Smooth muscle cell (in vitro differentiated cells): ENCODE data around the gene ARSG. TPM values are rescaled to one million over a fixed set of nuclear protein-coding genes. Genes with fewer than 3 reads are reported as not detected.
"Not testable (repeated sequence)": the region's sequence is repeated elsewhere in the genome, so short reads cannot be mapped to it uniquely, and the experiment has no call there.

Experiments
- DNase-seq: peaks from one replicate; lab custom pipeline; 2025; ENCODE audit not compliant: unreplicated experiment; lab: John Stamatoyannopoulos, UW
- H2AFZ ChIP-seq: fragments of 200-600 bp; sonication (generic); 2 replicates; pipeline ENCODE4 v1.6.0; 2016; ENCODE audit warnings: antibody characterized with exemption, low read depth, mild to moderate bottlenecking
- H3F3A ChIP-seq: fragments of 200-600 bp; sonication (generic); 2 replicates; pipeline ENCODE4 v1.6.0; 2017; ENCODE audit warnings: antibody characterized with exemption, low read depth
- H3K27ac ChIP-seq: fragments of 200-600 bp; sonication (generic); 2 replicates; pipeline ENCODE4 v1.5.1; 2016; ENCODE audit warnings: low read depth, mild to moderate bottlenecking
- H3K27me3 ChIP-seq: fragments of 200-600 bp; sonication (generic); 2 replicates; pipeline ENCODE4 v1.6.1; 2016; ENCODE audit warnings: low read depth, mild to moderate bottlenecking
- H3K36me3 ChIP-seq: fragments of 200-600 bp; sonication (generic); 2 replicates; pipeline ENCODE4 v1.5.1; 2016; ENCODE audit warnings: low read depth
- H3K4me1 ChIP-seq: fragments of 200-600 bp; sonication (generic); 2 replicates; pipeline ENCODE4 v1.5.1; 2016; ENCODE audit warnings: low read depth
- H3K4me2 ChIP-seq: fragments of 200-600 bp; sonication (generic); 2 replicates; pipeline ENCODE4 v1.6.0; 2016; ENCODE audit warnings: mild to moderate bottlenecking
- H3K4me3 ChIP-seq: fragments of 200-600 bp; sonication (generic); 2 replicates; pipeline ENCODE4 v1.5.1; 2016; ENCODE audit warnings: mild to moderate bottlenecking
- H3K79me2 ChIP-seq: fragments of 200-600 bp; sonication (generic); 2 replicates; pipeline ENCODE4 v1.6.0; 2016; ENCODE audit warnings: low read depth, mild to moderate bottlenecking
- H3K9ac ChIP-seq: fragments of 200-600 bp; sonication (generic); 2 replicates; pipeline ENCODE4 v1.6.0; 2016; ENCODE audit warnings: low read depth
- H3K9me3 ChIP-seq: fragments of 200-600 bp; sonication (generic); replicated peaks from 2 replicates; pipeline ENCODE4 v1.5.1; 2016; ENCODE audit warnings: low read depth
- H4K20me1 ChIP-seq: fragments of 200-600 bp; sonication (generic); 2 replicates; pipeline ENCODE4 v1.6.0; 2016; ENCODE audit warnings: low read depth
- WGBS: methylation state at CpG from one replicate; pipeline ENCODE4 v1.1.7; 2016; ENCODE audit warnings: low lambda C conversion rate; 5-methylcytosine and 5-hydroxymethylcytosine counted together
- polyA plus RNA-seq: library from polyadenylated mRNA; unstranded; fragments of >200 nt; fragmentation: Nextera tagmentation; extraction: Ambion mirVana; gene quantifications from 2 replicates; pipeline ENCODE4 v1.2.1, GENCODE V29; 2016
- total RNA-seq: library from RNA; depleted of rRNA; stranded (reverse); fragments of >200 nt; gene quantifications from 2 replicates; pipeline ENCODE4 v1.2.3, GENCODE V29; 2014
- TF ChIP-seq, protein P1 (sequence below): fragments of 200-600 bp; sonication (generic); IDR thresholded peaks from 2 replicates; pipeline ENCODE4 v1.5.1; 2017; ENCODE audit warnings: borderline replicate concordance, mild to moderate bottlenecking, antibody characterized with exemption; ENCODE audit not compliant: insufficient read depth, poor library complexity, severe bottlenecking

Gene ARSG
- total and polyA plus RNA-seq, 2 experiments from 2014 or later: 1.0 to 2.4 TPM

DNA sequence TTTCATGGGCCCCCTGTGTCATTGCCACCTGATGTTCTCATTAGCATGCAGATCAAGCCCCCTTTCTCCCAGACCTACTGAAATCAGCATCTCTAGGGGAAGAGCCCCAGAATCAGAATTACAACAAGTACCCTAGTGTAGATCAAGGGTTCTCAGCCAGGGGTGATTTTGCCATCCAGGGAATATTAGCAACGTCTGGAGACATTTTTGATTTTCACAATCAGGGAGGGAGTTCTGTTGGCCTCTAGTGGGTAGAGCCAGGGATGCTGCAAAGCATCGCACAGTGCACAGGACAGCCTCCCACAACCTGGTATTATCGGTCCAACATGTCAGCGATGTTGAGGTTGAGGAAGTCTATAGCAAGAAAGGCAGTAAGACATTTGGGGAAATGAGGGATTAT, 36.1 kb upstream of the ARSG start:
- Histone ChIP-seq H3K4me2 (no peak overlapping the region), H2AFZ (no peak overlapping the region)
- WGBS: 94% methylated on average over 4 of the region's 4 CpGs

DNA sequence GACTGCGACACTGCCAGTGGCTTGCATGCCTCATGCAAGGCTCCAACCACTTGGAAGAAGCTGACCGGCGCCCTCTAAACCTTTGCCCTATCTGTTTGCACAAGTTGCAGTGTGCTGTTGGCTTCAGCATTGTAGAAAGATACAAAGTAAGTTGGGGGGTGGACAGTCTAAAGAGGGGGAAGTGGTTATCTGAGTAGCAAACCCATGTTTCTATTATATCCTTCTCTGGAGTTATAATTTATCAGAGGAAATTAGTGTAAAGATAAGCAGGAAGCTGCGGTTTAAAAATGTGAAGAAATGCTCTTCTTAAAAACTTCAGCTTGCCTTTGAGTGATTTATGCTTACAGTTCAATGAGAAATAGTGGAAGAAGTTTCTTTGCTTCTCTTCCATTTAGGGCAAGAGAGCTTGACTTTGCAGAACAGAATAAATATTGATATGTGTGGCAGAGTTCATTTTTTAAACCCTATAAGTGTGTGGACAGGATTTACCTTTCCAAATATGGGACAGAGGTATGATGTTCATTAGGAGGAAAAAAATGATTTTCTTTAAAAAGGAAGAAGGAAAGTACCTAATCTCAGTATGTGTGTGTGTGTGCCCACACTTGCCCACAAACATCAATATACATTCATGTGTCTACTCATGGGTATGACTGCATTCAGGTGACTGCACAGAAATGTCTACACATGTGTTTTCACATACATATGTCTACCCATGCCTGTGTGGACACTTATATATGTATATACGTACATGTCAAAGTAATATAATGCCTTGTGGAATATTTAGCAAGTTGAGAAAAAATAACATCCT, 35.4 kb upstream of the ARSG start:
- Histone ChIP-seq H3K9ac (no peak overlapping the region), H3K36me3 (peaks cover 7% of the 10 kb centered on the region), H3K9me3 (no peaks in the 10 kb centered on the region), H3K4me3 (no peak overlapping the region), H3K4me2 (no peak overlapping the region), H4K20me1 (no peaks in the 10 kb centered on the region), H3K4me1 (peaks cover 4% of the 10 kb centered on the region), H2AFZ (no peak overlapping the region), H3F3A (no peaks in the 10 kb centered on the region), H3K79me2 (no peaks in the 10 kb centered on the region), H3K27ac (no peak overlapping the region), H3K27me3 (no peaks in the 10 kb centered on the region)
- TF ChIP-seq, protein P1, sequence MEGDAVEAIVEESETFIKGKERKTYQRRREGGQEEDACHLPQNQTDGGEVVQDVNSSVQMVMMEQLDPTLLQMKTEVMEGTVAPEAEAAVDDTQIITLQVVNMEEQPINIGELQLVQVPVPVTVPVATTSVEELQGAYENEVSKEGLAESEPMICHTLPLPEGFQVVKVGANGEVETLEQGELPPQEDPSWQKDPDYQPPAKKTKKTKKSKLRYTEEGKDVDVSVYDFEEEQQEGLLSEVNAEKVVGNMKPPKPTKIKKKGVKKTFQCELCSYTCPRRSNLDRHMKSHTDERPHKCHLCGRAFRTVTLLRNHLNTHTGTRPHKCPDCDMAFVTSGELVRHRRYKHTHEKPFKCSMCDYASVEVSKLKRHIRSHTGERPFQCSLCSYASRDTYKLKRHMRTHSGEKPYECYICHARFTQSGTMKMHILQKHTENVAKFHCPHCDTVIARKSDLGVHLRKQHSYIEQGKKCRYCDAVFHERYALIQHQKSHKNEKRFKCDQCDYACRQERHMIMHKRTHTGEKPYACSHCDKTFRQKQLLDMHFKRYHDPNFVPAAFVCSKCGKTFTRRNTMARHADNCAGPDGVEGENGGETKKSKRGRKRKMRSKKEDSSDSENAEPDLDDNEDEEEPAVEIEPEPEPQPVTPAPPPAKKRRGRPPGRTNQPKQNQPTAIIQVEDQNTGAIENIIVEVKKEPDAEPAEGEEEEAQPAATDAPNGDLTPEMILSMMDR: no peak
- WGBS: 95% methylated on average over 5 of the region's 5 CpGs
- DNase-seq: no peak

More for the DNA sequence above, 36.1 kb upstream of the ARSG start:
- Histone ChIP-seq H3K9ac (no peak overlapping the region), H3K4me3 (no peak overlapping the region), H3K27me3 (no peaks in the 10 kb centered on the region), H3K79me2 (peaks cover 2% of the 10 kb centered on the region), H4K20me1 (no peaks in the 10 kb centered on the region), H3K4me1 (peaks cover 4% of the 10 kb centered on the region), H3K27ac (no peak overlapping the region), H3K36me3 (peaks cover 7% of the 10 kb centered on the region), H3K9me3 (no peaks in the 10 kb centered on the region), H3F3A (no peaks in the 10 kb centered on the region)
- TF ChIP-seq, protein P1: no peak
- no peak for DNase-seq

DNA sequence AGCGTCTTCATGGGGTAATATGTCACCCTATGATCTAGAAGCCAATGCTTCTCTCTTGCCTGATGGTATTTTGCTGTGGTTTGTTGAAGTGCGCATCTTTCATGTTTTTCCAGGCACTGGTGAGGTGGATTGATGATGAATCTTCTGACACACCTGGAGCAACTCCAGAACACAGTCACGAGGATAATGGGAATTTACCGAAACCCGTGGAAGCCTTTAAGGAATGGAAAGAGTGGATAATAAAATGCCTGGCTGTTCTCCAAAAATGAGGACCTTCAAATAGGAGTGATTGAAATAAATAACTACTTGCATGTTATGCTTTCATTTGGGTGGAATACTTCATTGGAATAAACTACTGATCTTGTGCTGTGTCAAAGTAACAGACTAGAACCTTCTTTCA, 34.6 kb upstream of the ARSG start:
- 93% methylated on average over 5 of the region's 5 CpGs for WGBS
- not testable (repeated sequence) for H4K20me1 ChIP-seq, H3K4me1 ChIP-seq, H2AFZ ChIP-seq, H3K9ac ChIP-seq, H3K27ac ChIP-seq, DNase-seq, H3K36me3 ChIP-seq, H3K4me2 ChIP-seq, H3K79me2 ChIP-seq, H3F3A ChIP-seq, H3K27me3 ChIP-seq, H3K4me3 ChIP-seq, H3K9me3 ChIP-seq

DNA sequence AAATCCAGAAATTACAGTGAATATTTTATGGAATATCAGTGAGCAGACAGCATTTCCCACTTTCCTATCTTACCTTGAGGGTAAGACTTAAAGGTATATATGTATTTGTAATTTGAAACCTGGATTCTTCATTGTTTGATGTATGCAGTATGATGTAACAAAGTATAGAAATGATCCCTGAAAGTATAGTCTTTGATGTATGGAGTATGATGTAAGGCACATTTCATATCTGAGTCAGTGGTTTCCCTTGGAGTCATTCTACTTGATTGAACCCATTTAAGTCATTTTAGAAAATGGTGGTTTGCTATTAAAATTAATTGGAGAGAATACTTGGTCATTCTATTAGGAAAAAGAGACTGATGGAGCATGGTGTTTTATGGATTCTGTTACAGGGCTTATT, 33.4 kb upstream of the ARSG start:
- no peak for DNase-seq
- Histone ChIP-seq H2AFZ (no peak overlapping the region), H3K79me2 (no peaks in the 10 kb centered on the region), H3K27me3 (no peaks in the 10 kb centered on the region), H4K20me1 (no peaks in the 10 kb centered on the region), H3K9ac (no peak overlapping the region), H3F3A (no peaks in the 10 kb centered on the region), H3K4me2 (no peak overlapping the region), H3K4me1 (peaks cover 4% of the 10 kb centered on the region), H3K9me3 (no peaks in the 10 kb centered on the region), H3K4me3 (no peak overlapping the region), H3K27ac (no peak overlapping the region), H3K36me3 (no peaks in the 10 kb centered on the region)
- TF ChIP-seq, protein P1: no peak

DNA sequence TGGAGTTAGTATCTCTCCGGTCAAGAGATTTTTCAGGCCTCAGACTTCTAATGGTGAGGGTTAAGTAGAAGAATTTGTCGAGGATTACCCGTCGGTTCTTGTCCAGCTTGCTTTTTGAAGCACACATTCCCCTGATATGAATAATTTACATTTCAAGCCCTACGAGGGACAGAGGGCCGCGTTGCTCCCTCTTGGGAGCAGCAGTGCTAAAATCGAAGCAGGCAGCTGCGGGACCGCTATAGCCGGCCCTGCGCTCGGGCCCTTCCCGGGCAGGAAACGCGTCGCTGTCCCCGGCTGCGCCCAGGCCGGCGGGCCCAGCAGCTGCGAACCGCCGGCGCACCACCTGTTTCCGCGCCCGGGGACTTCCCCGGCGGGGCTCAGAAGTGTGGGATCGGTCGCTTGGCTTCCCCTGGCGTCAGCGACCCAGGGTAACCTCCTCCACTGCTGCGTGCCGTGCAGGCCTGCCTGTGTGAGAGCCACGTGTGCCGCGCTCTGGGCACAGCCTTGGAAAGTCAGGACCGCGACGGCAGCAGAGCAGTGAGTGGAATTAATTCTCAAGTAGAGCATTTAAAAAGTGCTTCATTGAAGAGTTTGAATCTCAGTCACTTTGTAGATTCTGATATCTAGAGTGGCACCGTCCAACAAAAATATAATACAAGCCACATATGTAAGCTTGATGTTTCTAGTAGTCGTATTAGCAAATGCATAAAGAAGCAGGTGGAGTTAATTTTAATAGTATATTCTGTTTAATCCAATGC, 32.2 kb upstream of the ARSG start:
- 10% methylated on average over 38 of the region's 44 CpGs for WGBS

DNA sequence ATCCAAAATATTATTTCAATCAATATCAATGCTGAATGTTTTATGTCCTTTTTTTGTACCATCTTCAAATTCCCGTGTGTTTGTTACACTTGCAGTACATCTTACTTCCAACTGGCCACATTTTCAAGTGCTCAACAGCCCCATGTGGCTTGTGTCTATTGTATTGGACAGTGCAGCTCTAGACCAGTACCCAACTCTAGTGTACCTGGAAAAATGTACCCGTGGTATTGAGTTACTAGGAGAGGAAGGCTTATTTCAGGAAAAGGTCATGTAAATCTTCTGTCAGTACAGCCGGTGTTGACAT, 31.7 kb upstream of the ARSG start:
- not testable (repeated sequence) for H3F3A ChIP-seq, H3K27me3 ChIP-seq, H3K4me1 ChIP-seq, H3K9ac ChIP-seq, H3K9me3 ChIP-seq, H4K20me1 ChIP-seq, H3K79me2 ChIP-seq, H3K4me3 ChIP-seq, H3K36me3 ChIP-seq, H3K27ac ChIP-seq, DNase-seq, H2AFZ ChIP-seq
- WGBS: 90% methylated on average over 3 of the region's 3 CpGs
- peak overlapping the region; percentile 76 for H3K4me2 ChIP-seq

More for the DNA sequence above, 32.2 kb upstream of the ARSG start:
- H3K4me3 ChIP-seq: peak overlapping the region; percentile 11
- DNase-seq, H2AFZ ChIP-seq, H3K9ac ChIP-seq, H3K9me3 ChIP-seq, H3K27me3 ChIP-seq, H3F3A ChIP-seq, H3K4me1 ChIP-seq, H3K79me2 ChIP-seq, H4K20me1 ChIP-seq, H3K36me3 ChIP-seq: not testable (repeated sequence)
- peak overlapping the region; percentile 76 for H3K4me2 ChIP-seq
- H3K27ac ChIP-seq: peak overlapping the region; percentile 0
